B cell (primary cell): ENCODE results near the gene POMT1. TPM values are rescaled to one million over a fixed set of nuclear protein-coding genes. Genes with fewer than 3 reads are reported as not detected.

Source experiments
- ATAC-seq: fragments of 200-7000 bp; cut with Tn5 transposase; one replicate; pipeline ENCODE4 v1.10.0; 2021; ENCODE audit warnings: low read depth, mild to moderate bottlenecking, moderate number of reproducible peaks, moderate library complexity
- CTCF ChIA-PET: fragments of 350-600 bp; sonication (Branson Sonifier 250); formaldehyde crosslinking; loops from one replicate; lab custom pipeline; 2021; ENCODE audit warnings: antibody characterized with exemption, inconsistent platforms; lab: Charles Lee
- POLR2A ChIA-PET: fragments of 350-600 bp; sonication (Branson Sonifier 250); formaldehyde crosslinking; loops from one replicate; lab custom pipeline; 2021; ENCODE audit warnings: antibody characterized with exemption; lab: Charles Lee
- DNase-seq: peaks from one replicate; pipeline ENCODE4 v3.0.0; 2013
- H2AFZ ChIP-seq: 2 replicates; pipeline ENCODE4 v1.6.1; 2012; ENCODE audit warnings: mild to moderate bottlenecking, low read depth, low read length; ENCODE audit not compliant: insufficient read depth, poor library complexity, severe bottlenecking
- H3K27ac ChIP-seq, 2 donors: 1 replicate in 1 of 2; 2 replicates in 1 of 2; pipeline ENCODE4 v1.5.1; 2012 to 2013; ENCODE audit warnings: low read length in 2 of 2, mild to moderate bottlenecking in 2 of 2, moderate library complexity in 1 of 2
- H3K27me3 ChIP-seq, 4 experiments: fragments of 200-600 bp in 1 of 4; sonication (generic) in 1 of 4; replicated peaks in 1 of 4; 1 replicate in 2 of 4; 2 replicates in 2 of 4; pipeline versions ENCODE4 v1.6.1 to v1.7.0; 2013 to 2016; ENCODE audit warnings: low read length in 3 of 4, mild to moderate bottlenecking in 2 of 4, mixed read lengths in 1 of 4, moderate library complexity in 1 of 4; ENCODE audit not compliant: insufficient read depth in 4 of 4, control insufficient read depth in 3 of 4; ENCODE audit errors: control extremely low read depth in 1 of 4
- H3K36me3 ChIP-seq, 2 experiments: replicated peaks in 1 of 2; 1 replicate in 1 of 2; 2 replicates in 1 of 2; pipeline versions ENCODE4 v1.6.1 to v1.7.1; 2013; ENCODE audit warnings: low read length in 1 of 2; ENCODE audit not compliant: insufficient read depth in 2 of 2, control insufficient read depth in 1 of 2; ENCODE audit errors: control extremely low read depth in 1 of 2, extremely low read depth in 1 of 2
- H3K4me1 ChIP-seq, 2 donors: fragments of 200-600 bp in 1 of 2; sonication (generic) in 1 of 2; 1 replicate in 1 of 2; 2 replicates in 1 of 2; pipeline versions ENCODE4 v1.5.1 to v1.6.1; 2013 to 2017; ENCODE audit warnings: low read length in 2 of 2; ENCODE audit not compliant: control insufficient read depth in 2 of 2, insufficient read depth in 2 of 2
- H3K4me2 ChIP-seq: replicated peaks from 2 replicates; pipeline ENCODE3; 2012; ENCODE audit warnings: mild to moderate bottlenecking, low read depth, low read length; ENCODE audit not compliant: poor library complexity, severe bottlenecking
- H3K4me3 ChIP-seq, 5 experiments: fragments of 200-600 bp in 1 of 5; sonication (generic) in 1 of 5; 1 replicate in 3 of 5; 2 replicates in 2 of 5; pipeline versions ENCODE4 v1.5.1 to v1.7.0; 2011 to 2016; ENCODE audit warnings: low read length in 4 of 5, mild to moderate bottlenecking in 4 of 5, low read depth in 2 of 5, control low read depth in 1 of 5, moderate library complexity in 1 of 5; ENCODE audit not compliant: insufficient read depth in 1 of 5; ENCODE audit errors: control extremely low read depth in 1 of 5, extremely low read depth in 1 of 5
- H3K79me2 ChIP-seq: fragments of 200-600 bp; sonication (generic); one replicate; pipeline ENCODE4 v1.6.0; 2016; ENCODE audit warnings: low read length; ENCODE audit not compliant: control insufficient read depth, insufficient read depth
- H3K9ac ChIP-seq: fragments of 200-600 bp; sonication (generic); 2 replicates; pipeline ENCODE4 v1.6.1; 2017; ENCODE audit warnings: mild to moderate bottlenecking, low read length, moderate library complexity
- H3K9me3 ChIP-seq, 3 donors: one replicate each; pipeline versions ENCODE4 v1.6.1 to v1.7.1; 2013; ENCODE audit warnings: low read length in 2 of 3; ENCODE audit not compliant: control insufficient read depth in 2 of 3, insufficient read depth in 1 of 3; ENCODE audit errors: control extremely low read depth in 1 of 3
- H4K20me1 ChIP-seq: 2 replicates; pipeline ENCODE4 v1.6.0; 2012; ENCODE audit warnings: mild to moderate bottlenecking, low read length; ENCODE audit not compliant: insufficient read depth, control insufficient read depth, poor library complexity, severe bottlenecking
- H3K27ac Mint-ChIP-seq: one replicate; pipeline ENCODE4 v1.8.0; 2021; ENCODE audit warnings: mixed read lengths
- H3K27me3 Mint-ChIP-seq: one replicate; pipeline ENCODE4 v1.8.0; 2021; ENCODE audit warnings: mixed read lengths
- H3K4me1 Mint-ChIP-seq: one replicate; pipeline ENCODE4 v1.8.0; 2021; ENCODE audit warnings: mixed read lengths
- H3K4me3 Mint-ChIP-seq: one replicate; pipeline ENCODE4 v1.8.0; 2021; ENCODE audit warnings: mixed read lengths
- H3K9me3 Mint-ChIP-seq: one replicate; pipeline ENCODE4 v1.8.0; 2022; ENCODE audit warnings: mixed read lengths; ENCODE audit not compliant: insufficient read depth
- EZH2 ChIP-seq: IDR thresholded peaks from 2 replicates; pipeline ENCODE4 v1.6.1; 2012; ENCODE audit warnings: borderline replicate concordance, low read depth, mild to moderate bottlenecking, moderate library complexity, low read length; ENCODE audit not compliant: insufficient read depth, poor library complexity, severe bottlenecking
- WGBS: methylation state at CpG from one replicate; pipeline ENCODE4 v1.1.5; 2013; ENCODE audit warnings: missing lambda C conversion rate; ENCODE audit not compliant: insufficient coverage; 5-methylcytosine and 5-hydroxymethylcytosine counted together
- intact Hi-C: fragments of 100-400 bp; cut with micrococcal nuclease; formaldehyde crosslinking; loops from one replicate; pipeline ENCODE4 v1.10.0; 2022
- polyA plus RNA-seq: library from polyadenylated mRNA; depleted of rRNA; stranded (reverse); fragments of >200 nt; gene quantifications from 2 replicates; pipeline ENCODE4 v1.2.3, GENCODE V29; 2012
- total RNA-seq, 2 donors: library from RNA; stranded (reverse); fragments of 120-200 nt in 1 of 2; gene quantifications; 1 replicate in 1 of 2; 2 replicates in 1 of 2; pipeline versions ENCODE4 v1.2.3 to v1.2.4, GENCODE V29; 2013 to 2022
- TF ChIP-seq, protein P1 (sequence below): fragments of 200-600 bp; IDR thresholded peaks from one replicate; pipeline ENCODE4 v1.8.0; 2022; ENCODE audit warnings: antibody characterized with exemption, mild to moderate bottlenecking

POMT1 gene
- total and polyA plus RNA-seq, 2 donors (not counting 1 experiment from before 2014, with no cell fraction given): 41.9 to 42.0 TPM

DNA sequence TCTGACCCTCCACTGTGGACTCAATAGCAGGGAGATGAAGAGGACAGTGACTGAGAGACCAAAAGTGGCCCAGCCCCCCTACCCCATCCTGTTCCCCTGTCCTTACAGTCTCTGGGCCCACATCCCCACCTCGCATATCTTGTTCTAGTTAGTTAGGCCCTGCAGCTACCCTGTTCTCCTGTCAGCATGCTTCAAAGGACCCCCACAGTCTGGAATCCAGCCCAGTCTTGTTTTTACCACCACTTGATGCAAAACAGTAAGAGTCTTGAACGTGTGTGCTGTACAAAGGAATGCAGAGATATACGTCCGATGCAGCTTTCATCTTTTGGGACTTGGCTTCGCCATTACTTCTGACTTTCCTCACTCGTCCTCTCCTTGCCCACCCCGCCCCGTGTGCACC, 12.2 kb upstream of the POMT1 start:
- H4K20me1 ChIP-seq: peaks cover 88% of the 10 kb centered on the region
- DNase-seq (no peak), ATAC-seq (no peak)
- H3K27ac Mint-ChIP-seq: no peak overlapping the region
- H3K9ac ChIP-seq: no peak overlapping the region
- H2AFZ ChIP-seq: no peak overlapping the region
- no peak overlapping the region for H3K27ac ChIP-seq
- no peak overlapping the region for H3K4me3 ChIP-seq
- intact Hi-C loops: no loop called here
- H3K27me3 Mint-ChIP-seq: no peaks in the 10 kb centered on the region
- H3K9me3 ChIP-seq: no peaks in the 10 kb centered on the region
- H3K4me3 Mint-ChIP-seq: no peak overlapping the region
- CTCF ChIA-PET: no interaction called here
- H3K4me1 Mint-ChIP-seq: no peaks in the 10 kb centered on the region
- no peak overlapping the region for H3K4me2 ChIP-seq
- 86% methylated on average over 8 of the region's 8 CpGs for WGBS
- POLR2A ChIA-PET: no interaction called here
- peaks cover 7 to 98% of the 10 kb centered on the region in 2 experiments for H3K36me3 ChIP-seq
- peaks cover 27% of the 10 kb centered on the region for H3K79me2 ChIP-seq
- TF ChIP-seq, protein P1, sequence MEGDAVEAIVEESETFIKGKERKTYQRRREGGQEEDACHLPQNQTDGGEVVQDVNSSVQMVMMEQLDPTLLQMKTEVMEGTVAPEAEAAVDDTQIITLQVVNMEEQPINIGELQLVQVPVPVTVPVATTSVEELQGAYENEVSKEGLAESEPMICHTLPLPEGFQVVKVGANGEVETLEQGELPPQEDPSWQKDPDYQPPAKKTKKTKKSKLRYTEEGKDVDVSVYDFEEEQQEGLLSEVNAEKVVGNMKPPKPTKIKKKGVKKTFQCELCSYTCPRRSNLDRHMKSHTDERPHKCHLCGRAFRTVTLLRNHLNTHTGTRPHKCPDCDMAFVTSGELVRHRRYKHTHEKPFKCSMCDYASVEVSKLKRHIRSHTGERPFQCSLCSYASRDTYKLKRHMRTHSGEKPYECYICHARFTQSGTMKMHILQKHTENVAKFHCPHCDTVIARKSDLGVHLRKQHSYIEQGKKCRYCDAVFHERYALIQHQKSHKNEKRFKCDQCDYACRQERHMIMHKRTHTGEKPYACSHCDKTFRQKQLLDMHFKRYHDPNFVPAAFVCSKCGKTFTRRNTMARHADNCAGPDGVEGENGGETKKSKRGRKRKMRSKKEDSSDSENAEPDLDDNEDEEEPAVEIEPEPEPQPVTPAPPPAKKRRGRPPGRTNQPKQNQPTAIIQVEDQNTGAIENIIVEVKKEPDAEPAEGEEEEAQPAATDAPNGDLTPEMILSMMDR: no peak
- no peak for TF ChIP-seq EZH2
- H3K9me3 Mint-ChIP-seq: no peaks in the 10 kb centered on the region
- no peaks in the 10 kb centered on the region for H3K27me3 ChIP-seq
- no peaks in the 10 kb centered on the region for H3K4me1 ChIP-seq

DNA sequence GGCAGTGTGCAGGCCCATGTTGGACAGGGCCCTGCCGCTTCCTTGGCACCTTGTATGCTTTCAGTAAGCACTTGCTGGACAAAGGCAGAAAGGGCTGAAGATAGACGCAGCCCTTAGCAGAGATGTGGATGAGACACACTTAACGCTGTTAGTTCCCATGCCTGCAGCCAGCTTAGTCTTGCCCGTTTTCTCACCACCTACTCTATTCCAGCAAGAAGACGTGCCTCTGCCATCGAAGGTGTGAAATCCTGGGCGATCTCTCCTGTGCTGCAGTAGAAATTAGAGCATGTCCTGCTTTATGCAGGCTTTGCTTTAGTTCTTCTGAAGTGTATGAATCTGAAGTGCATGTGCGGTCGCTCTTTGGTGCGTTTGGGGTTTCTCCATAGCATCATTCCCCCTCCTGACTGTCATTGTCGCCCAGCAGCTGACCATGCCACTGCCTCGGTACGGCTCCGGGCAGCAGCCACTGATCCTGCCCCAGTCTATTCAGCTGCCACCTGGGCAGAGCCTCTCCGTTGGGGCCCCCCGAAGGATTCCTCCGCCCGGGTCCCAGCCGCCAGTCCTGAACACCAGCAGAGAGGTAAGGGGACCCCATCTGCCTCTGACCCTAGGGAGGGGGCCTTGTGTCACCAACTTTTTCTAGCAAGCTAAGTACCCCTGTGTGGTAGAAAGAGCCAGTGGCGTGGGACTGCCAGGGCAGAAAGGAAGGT, 11.6 kb upstream of the POMT1 start:
- Histone ChIP-seq H3K36me3 (peaks cover 11 to 98% of the 10 kb centered on the region in 2 experiments), H3K79me2 (peaks cover 25% of the 10 kb centered on the region), H3K9me3 (no peaks in the 10 kb centered on the region), H3K4me1 (no peaks in the 10 kb centered on the region), H3K9ac (no peak overlapping the region), H4K20me1 (peaks cover 87% of the 10 kb centered on the region), H3K4me3 (no peak overlapping the region), H3K4me2 (no peak overlapping the region), H2AFZ (no peak overlapping the region), H3K27me3 (no peaks in the 10 kb centered on the region), H3K27ac (no peak overlapping the region)
- TF ChIP-seq EZH2: no peak
- TF ChIP-seq, protein P1: no peak
- Mint-ChIP-seq H3K27me3 (no peaks in the 10 kb centered on the region), H3K27ac (no peak overlapping the region), H3K4me1 (no peaks in the 10 kb centered on the region), H3K4me3 (no peak overlapping the region), H3K9me3 (no peaks in the 10 kb centered on the region)
- ChIA-PET POLR2A (no interaction called here), CTCF (no interaction called here)
- intact Hi-C loops: no loop called here
- DNase-seq: no peak
- no peak for ATAC-seq
- 98% methylated on average over 17 of the region's 20 CpGs for WGBS
